GM12891 (cell line): Measurements from ENCODE around the gene LRRC75A.

Experiments used
- POLR2A ChIP-seq: IDR thresholded peaks from 2 replicates; pipeline ENCODE4 v1.6.1; 2011; ENCODE audit warnings: low read depth, low read length, control low read depth
- POLR2AphosphoS5 ChIP-seq: IDR thresholded peaks from 2 replicates; pipeline ENCODE4 v1.6.1; 2011; ENCODE audit warnings: low read depth, low read length, control low read depth
- POU2F2 ChIP-seq: IDR thresholded peaks from 2 replicates; pipeline ENCODE4 v1.6.1; 2011; ENCODE audit warnings: low read depth, mild to moderate bottlenecking, control low read depth, low read length, moderate library complexity
- SPI1 ChIP-seq: IDR thresholded peaks from 2 replicates; pipeline ENCODE4 v1.6.1; 2011; ENCODE audit warnings: low read depth, low read length, control low read depth
- TAF1 ChIP-seq: IDR thresholded peaks from 2 replicates; pipeline ENCODE4 v1.6.1; 2011; ENCODE audit warnings: low read depth, low read length, control low read depth

DNA sequence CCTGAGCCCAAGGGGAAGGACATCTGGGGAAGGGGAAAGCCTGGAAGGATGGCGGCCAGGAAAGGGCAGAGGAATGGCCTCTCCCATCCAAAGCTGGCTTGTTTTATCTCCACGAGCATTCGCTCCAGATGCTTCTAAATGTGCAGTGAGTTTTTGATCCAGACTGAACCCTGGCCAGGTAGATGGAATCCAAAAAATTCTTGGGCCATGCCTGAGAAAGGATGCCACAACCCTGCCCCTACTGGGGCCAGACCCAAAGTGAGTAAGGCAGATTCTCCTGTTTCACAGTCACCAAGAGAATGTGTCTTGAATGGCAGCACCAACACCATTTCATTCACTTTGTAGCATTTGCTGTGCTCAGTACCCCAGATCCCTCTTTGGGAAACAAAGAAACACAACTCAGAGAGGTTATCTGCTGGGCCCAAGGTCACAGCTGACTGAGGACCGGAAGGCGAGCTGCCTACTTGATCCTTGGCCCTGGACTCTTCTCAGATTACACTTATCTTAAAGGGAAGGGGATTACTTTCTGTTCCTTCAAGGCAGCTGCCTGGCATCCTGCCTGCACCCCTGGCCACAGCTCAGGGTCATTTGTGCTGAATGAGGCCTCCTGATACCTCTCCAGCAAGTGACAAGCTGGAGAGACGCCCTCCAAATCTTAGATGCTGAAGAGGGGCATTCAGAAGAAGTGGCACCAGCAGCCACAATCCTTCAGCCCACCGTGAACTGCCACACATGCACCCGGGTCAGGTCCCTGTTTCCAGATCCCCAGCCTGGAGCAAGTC, 3.6 kb downstream of the LRRC75A start:
- no peak for TF ChIP-seq POLR2A
- TF ChIP-seq POLR2AphosphoS5, result no peak
- TF ChIP-seq SPI1, result no peak
- TF ChIP-seq TAF1, result no peak
- no peak for TF ChIP-seq POU2F2
